Tibial nerve (tissue), 3 donors: ENCODE measurements around the gene MAD2L2.

Experiments
- POLR2A ChIP-seq, 2 donors: fragments of 450-650 bp; IDR thresholded peaks; one replicate each; pipeline ENCODE4 v1.6.1; 2017; ENCODE audit warnings: antibody characterized with exemption in 2 of 2, mild to moderate bottlenecking in 2 of 2, moderate library complexity in 2 of 2
- TF ChIP-seq, protein P1 (sequence below), 5 experiments: fragments of 200-600 bp in 3 of 5; fragments of 450-650 bp in 2 of 5; sonication (generic) in 3 of 5; IDR thresholded peaks; one replicate each; pipeline ENCODE4 v1.5.1; 2016 to 2019; ENCODE audit warnings: antibody characterized with exemption in 5 of 5, mild to moderate bottlenecking in 3 of 5, moderate library complexity in 2 of 5

DNA sequence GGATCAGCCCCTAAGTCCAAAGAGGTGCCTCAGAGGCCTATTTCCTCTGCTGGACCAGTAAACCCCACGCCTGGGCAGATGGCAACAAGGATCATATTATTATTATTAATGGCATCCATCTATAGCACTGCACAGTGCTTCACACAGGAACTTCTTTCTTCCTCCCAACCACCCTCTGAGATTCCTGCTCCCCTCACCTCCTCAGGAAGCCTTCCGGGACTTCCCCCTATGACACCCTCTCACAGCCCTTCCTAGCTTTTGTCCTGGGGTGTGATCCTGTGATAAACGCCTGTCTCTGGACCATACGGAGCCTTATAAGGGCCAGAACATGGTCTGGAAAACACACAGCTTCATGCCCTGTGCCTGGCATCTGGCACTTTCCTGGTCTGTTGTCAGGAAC is 29.9 kb downstream of the MAD2L2 start:
- no peak for TF ChIP-seq POLR2A (IDR thresholded peaks at IDR 0.05)
- TF ChIP-seq, protein P1, sequence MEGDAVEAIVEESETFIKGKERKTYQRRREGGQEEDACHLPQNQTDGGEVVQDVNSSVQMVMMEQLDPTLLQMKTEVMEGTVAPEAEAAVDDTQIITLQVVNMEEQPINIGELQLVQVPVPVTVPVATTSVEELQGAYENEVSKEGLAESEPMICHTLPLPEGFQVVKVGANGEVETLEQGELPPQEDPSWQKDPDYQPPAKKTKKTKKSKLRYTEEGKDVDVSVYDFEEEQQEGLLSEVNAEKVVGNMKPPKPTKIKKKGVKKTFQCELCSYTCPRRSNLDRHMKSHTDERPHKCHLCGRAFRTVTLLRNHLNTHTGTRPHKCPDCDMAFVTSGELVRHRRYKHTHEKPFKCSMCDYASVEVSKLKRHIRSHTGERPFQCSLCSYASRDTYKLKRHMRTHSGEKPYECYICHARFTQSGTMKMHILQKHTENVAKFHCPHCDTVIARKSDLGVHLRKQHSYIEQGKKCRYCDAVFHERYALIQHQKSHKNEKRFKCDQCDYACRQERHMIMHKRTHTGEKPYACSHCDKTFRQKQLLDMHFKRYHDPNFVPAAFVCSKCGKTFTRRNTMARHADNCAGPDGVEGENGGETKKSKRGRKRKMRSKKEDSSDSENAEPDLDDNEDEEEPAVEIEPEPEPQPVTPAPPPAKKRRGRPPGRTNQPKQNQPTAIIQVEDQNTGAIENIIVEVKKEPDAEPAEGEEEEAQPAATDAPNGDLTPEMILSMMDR (IDR thresholded peaks at IDR 0.05): no peak
